H1 (cell line): ENCODE data around the gene TEX28.
"Not testable (repeated sequence)": the region's sequence is repeated elsewhere in the genome, so short reads cannot be mapped to it uniquely, and the experiment has no call there.

ENCODE experiments used
- ASH2L ChIP-seq: fragments of 200-600, 300-600 bp; sonication (generic); IDR thresholded peaks from one replicate; pipeline ENCODE4 v1.7.1; 2017; ENCODE audit warnings: low read length
- CTCF ChIP-seq, 3 experiments: IDR thresholded peaks; 1 replicate in 2 of 3; 2 replicates in 1 of 3; pipeline versions ENCODE4 v1.5.1 to v1.6.1; 2011; ENCODE audit warnings: low read length in 3 of 3, mild to moderate bottlenecking in 3 of 3, inconsistent platforms in 2 of 3, low read depth in 1 of 3, moderate library complexity in 1 of 3; ENCODE audit not compliant: insufficient read depth in 1 of 3; ENCODE audit errors: control extremely low read depth in 1 of 3
- POLR2AphosphoS5 ChIP-seq: IDR thresholded peaks from 2 replicates; pipeline ENCODE4 v1.6.1; 2011; ENCODE audit warnings: low read depth, low read length
- SIN3A ChIP-seq, 2 experiments: IDR thresholded peaks in 1 of 2; conservative IDR thresholded peaks in 1 of 2; 2 replicates each; pipeline ENCODE4 v1.6.1; 2011 to 2012; ENCODE audit warnings: low read length in 2 of 2, improper control_type of control experiment in 1 of 2, low read depth in 1 of 2, mild to moderate bottlenecking in 1 of 2
- SP2 ChIP-seq: IDR thresholded peaks from 2 replicates; pipeline ENCODE4 v1.6.1; 2012; ENCODE audit warnings: mild to moderate bottlenecking, low read length, inconsistent platforms
- SRF ChIP-seq: IDR thresholded peaks from 2 replicates; pipeline ENCODE4 v1.6.1; 2011; ENCODE audit warnings: mild to moderate bottlenecking, low read depth, low read length, moderate library complexity

GRCh38 chrX:154341399-154342298 is 46.7 kb upstream of the TEX28 start:
- not testable (repeated sequence) for TF ChIP-seq SRF; SIN3A (conservative IDR thresholded peaks at IDR 0.05 in 1 of 2, IDR thresholded peaks at IDR 0.05 in 1 of 2; ENCODE audit: low read depth in 1 of 2, low read length in 2 of 2); CTCF (IDR thresholded peaks at IDR 0.05; ENCODE audit: control extremely low read depth in 1 of 3, insufficient read depth in 1 of 3, low read depth in 1 of 3, low read length in 3 of 3); ASH2L; POLR2AphosphoS5; SP2
